Keratinocyte (primary cell): Measurements from ENCODE around the gene PCNT. TPM values are rescaled to one million over a fixed set of nuclear protein-coding genes. Genes with fewer than 3 reads are reported as not detected.

Experiments used
- DNase-seq: peaks from one replicate; pipeline ENCODE4 v3.0.0-alpha.2; 2011; ENCODE audit warnings: low read depth, missing footprints, low spot score
- FAIRE-seq: peaks from 2 replicates; lab custom pipeline; 2011; peaks lifted over from hg19 to GRCh38; lab: Jason Lieb, UNC
- H2AFZ ChIP-seq: 2 replicates; pipeline ENCODE4 v1.6.0; 2012; ENCODE audit warnings: low read length, control low read depth, inconsistent platforms; ENCODE audit not compliant: control insufficient read depth
- H3K27ac ChIP-seq: 2 replicates; pipeline ENCODE4 v1.5.1; 2011; ENCODE audit warnings: low read length; ENCODE audit not compliant: control insufficient read depth, insufficient read depth
- H3K27me3 ChIP-seq: 3 replicates; pipeline ENCODE4 v1.6.0; 2011; ENCODE audit warnings: low read length; ENCODE audit not compliant: control insufficient read depth, insufficient read depth; ENCODE audit errors: extremely low read depth
- H3K36me3 ChIP-seq, 2 experiments: 2 replicates in 1 of 2; 3 replicates in 1 of 2; pipeline ENCODE4 v1.5.1; 2011; ENCODE audit warnings: low read length in 2 of 2, mild to moderate bottlenecking in 1 of 2; ENCODE audit not compliant: control insufficient read depth in 2 of 2, insufficient read depth in 2 of 2; ENCODE audit errors: extremely low read depth in 1 of 2
- H3K4me1 ChIP-seq: 3 replicates; pipeline ENCODE4 v1.5.1; 2011; ENCODE audit warnings: low read length; ENCODE audit not compliant: control insufficient read depth, insufficient read depth; ENCODE audit errors: extremely low read depth
- H3K4me2 ChIP-seq: 3 replicates; pipeline ENCODE4 v1.6.0; 2011; ENCODE audit warnings: low read depth, low read length; ENCODE audit not compliant: control insufficient read depth, insufficient read depth; ENCODE audit errors: extremely low read depth
- H3K4me3 ChIP-seq, 3 experiments: fragments of 200-600 bp in 1 of 3; sonication (generic) in 1 of 3; 2 replicates in 2 of 3; 3 replicates in 1 of 3; pipeline ENCODE4 v1.5.1; 2011 to 2016; ENCODE audit warnings: low read length in 3 of 3, mild to moderate bottlenecking in 3 of 3, control low read depth in 2 of 3, inconsistent platforms in 1 of 3, low read depth in 1 of 3, mixed read lengths in 1 of 3, mixed run types in 1 of 3, moderate library complexity in 1 of 3; ENCODE audit not compliant: control insufficient read depth in 2 of 3, insufficient read depth in 2 of 3; ENCODE audit errors: extremely low read depth in 1 of 3
- H3K79me2 ChIP-seq: 2 replicates; pipeline ENCODE4 v1.6.0; 2012; ENCODE audit warnings: low read length; ENCODE audit not compliant: control insufficient read depth, insufficient read depth
- H3K9ac ChIP-seq: 3 replicates; pipeline ENCODE4 v1.6.0; 2011; ENCODE audit warnings: low read length; ENCODE audit not compliant: control insufficient read depth, insufficient read depth; ENCODE audit errors: extremely low read depth
- H3K9me1 ChIP-seq: 3 replicates; pipeline ENCODE4 v1.6.0; 2011; ENCODE audit warnings: low read length; ENCODE audit not compliant: control insufficient read depth, insufficient read depth; ENCODE audit errors: extremely low read depth
- H3K9me3 ChIP-seq: 2 replicates; pipeline ENCODE4 v1.5.1; 2012; ENCODE audit warnings: low read depth, low read length; ENCODE audit not compliant: control insufficient read depth
- H4K20me1 ChIP-seq: 3 replicates; pipeline ENCODE4 v1.6.0; 2011; ENCODE audit warnings: low read length; ENCODE audit not compliant: control insufficient read depth, insufficient read depth; ENCODE audit errors: extremely low read depth
- EZH2 ChIP-seq: IDR thresholded peaks from one replicate; pipeline ENCODE4 v1.6.1; 2012; ENCODE audit warnings: inconsistent platforms, mild to moderate bottlenecking, low read length, moderate library complexity
- dilution Hi-C: fragments of 300-500 bp; cut with MboI; formaldehyde crosslinking; loops from one replicate; pipeline ENCODE4 v1.7.0; 2020; ENCODE audit warnings: low sequenced_read_pairs; ENCODE audit not compliant: extremely low pct_ligation_motif_present
- polyA plus RNA-seq, 5 experiments: library from polyadenylated mRNA; depleted of rRNA in 3 of 5; stranded (reverse) in 3 of 5; stranded (forward) in 1 of 5; unstranded in 1 of 5; fragments of >200 nt; gene quantifications; 1 replicate in 1 of 5; 2 replicates in 3 of 5; 3 replicates in 1 of 5; pipeline versions ENCODE4 v1.2.1 to v1.2.3, GENCODE V29; 2011 to 2012; ENCODE audit warnings: missing spikeins in 2 of 5, low read depth in 1 of 5, low replicate concordance in 1 of 5
- TF ChIP-seq, protein P1 (sequence below), 3 experiments: IDR thresholded peaks in 1 of 3; conservative IDR thresholded peaks in 1 of 3; optimal IDR thresholded peaks in 1 of 3; 2 replicates in 2 of 3; 3 replicates in 1 of 3; pipeline versions ENCODE3 to v1.5.1; 2011; ENCODE audit warnings: low read length in 3 of 3, mild to moderate bottlenecking in 3 of 3, moderate library complexity in 2 of 3, control low read depth in 1 of 3, inconsistent platforms in 1 of 3; ENCODE audit not compliant: insufficient read depth in 2 of 3; ENCODE audit errors: extremely low read depth in 1 of 3

The PCNT gene
- polyA plus RNA-seq, 1 donor (not counting 4 experiments of a cell fraction or from before 2014, with no cell fraction given): 9.8 TPM

DNA sequence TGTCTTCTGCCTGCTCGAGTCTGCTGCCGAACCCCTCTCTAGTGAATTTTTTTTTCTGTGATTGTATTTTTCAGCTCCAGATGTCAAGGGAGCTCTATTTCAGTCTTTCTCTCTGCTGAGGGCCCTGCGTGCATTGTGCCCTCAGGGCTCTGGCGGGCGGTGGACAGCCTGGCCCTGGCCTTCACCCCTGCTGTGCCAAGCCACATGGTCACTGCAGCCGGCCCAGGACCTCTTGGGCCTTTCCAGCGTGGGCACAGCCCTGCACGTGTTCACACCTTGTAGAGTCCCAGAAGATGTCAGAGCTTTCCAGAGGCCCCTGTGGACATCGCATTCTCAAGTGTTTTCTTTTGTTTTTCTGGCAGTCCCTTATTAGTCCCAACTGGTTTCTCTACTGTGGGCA, 55.7 kb downstream of the PCNT start:
- DNase-seq (no peak), FAIRE-seq (no peak)
- Histone ChIP-seq H3K9me1 (no peaks in the 10 kb centered on the region), H3K27ac (no peak overlapping the region), H3K79me2 (peaks cover 58% of the 10 kb centered on the region), H3K27me3 (no peaks in the 10 kb centered on the region), H2AFZ (no peak overlapping the region), H3K4me1 (peaks cover 21% of the 10 kb centered on the region), H3K36me3 (peaks cover 5 to 20% of the 10 kb centered on the region in 2 experiments), H3K4me3 (no peak overlapping the region), H4K20me1 (no peaks in the 10 kb centered on the region), H3K9me3 (no peaks in the 10 kb centered on the region), H3K9ac (no peak overlapping the region), H3K4me2 (no peak overlapping the region)
- TF ChIP-seq, protein P1, sequence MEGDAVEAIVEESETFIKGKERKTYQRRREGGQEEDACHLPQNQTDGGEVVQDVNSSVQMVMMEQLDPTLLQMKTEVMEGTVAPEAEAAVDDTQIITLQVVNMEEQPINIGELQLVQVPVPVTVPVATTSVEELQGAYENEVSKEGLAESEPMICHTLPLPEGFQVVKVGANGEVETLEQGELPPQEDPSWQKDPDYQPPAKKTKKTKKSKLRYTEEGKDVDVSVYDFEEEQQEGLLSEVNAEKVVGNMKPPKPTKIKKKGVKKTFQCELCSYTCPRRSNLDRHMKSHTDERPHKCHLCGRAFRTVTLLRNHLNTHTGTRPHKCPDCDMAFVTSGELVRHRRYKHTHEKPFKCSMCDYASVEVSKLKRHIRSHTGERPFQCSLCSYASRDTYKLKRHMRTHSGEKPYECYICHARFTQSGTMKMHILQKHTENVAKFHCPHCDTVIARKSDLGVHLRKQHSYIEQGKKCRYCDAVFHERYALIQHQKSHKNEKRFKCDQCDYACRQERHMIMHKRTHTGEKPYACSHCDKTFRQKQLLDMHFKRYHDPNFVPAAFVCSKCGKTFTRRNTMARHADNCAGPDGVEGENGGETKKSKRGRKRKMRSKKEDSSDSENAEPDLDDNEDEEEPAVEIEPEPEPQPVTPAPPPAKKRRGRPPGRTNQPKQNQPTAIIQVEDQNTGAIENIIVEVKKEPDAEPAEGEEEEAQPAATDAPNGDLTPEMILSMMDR (optimal IDR thresholded peaks at IDR 0.05 in 1 of 3, IDR thresholded peaks at IDR 0.05 in 1 of 3, conservative IDR thresholded peaks at IDR 0.05 in 1 of 3; ENCODE audit: extremely low read depth in 1 of 3, insufficient read depth in 2 of 3, low read length in 3 of 3): no peak
- TF ChIP-seq EZH2: no peak
- dilution Hi-C loops: no loop called here

DNA sequence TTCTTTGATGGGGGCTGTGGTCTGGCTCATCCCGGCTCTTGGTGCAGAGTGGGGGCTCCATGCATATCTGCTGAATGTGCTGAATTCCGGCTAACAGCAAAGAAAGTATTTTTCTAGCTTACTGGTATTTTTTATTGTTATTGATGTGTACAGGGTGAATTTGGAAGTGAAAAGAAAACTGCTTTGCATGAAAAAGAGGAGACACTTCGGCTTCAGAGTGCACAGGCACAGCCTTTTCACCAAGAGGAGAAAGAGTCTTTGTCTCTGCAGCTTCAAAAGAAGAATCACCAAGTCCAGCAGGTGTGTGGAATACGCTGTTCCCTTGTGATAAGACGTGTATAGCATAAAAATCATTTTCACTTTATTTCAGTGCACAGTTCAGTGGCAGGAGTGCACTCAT, 57.6 kb downstream of the PCNT start:
- DNase-seq (no peak), FAIRE-seq (no peak)
- H3K4me2 ChIP-seq: no peak overlapping the region
- no peaks in the 10 kb centered on the region for H3K27me3 ChIP-seq
- no peaks in the 10 kb centered on the region for H3K9me3 ChIP-seq
- H3K4me3 ChIP-seq: no peak overlapping the region
- peaks cover 21% of the 10 kb centered on the region for H3K4me1 ChIP-seq
- TF ChIP-seq EZH2: no peak
- TF ChIP-seq, protein P1 (optimal IDR thresholded peaks at IDR 0.05 in 1 of 3, IDR thresholded peaks at IDR 0.05 in 1 of 3, conservative IDR thresholded peaks at IDR 0.05 in 1 of 3; ENCODE audit: extremely low read depth in 1 of 3, insufficient read depth in 2 of 3, low read length in 3 of 3): no peak
- dilution Hi-C loops: no loop called here
- no peaks in the 10 kb centered on the region for H3K9me1 ChIP-seq
- no peaks in the 10 kb centered on the region for H4K20me1 ChIP-seq
- no peak overlapping the region for H2AFZ ChIP-seq
- H3K9ac ChIP-seq: no peak overlapping the region
- H3K27ac ChIP-seq: no peak overlapping the region
- H3K36me3 ChIP-seq: peaks cover 6 to 18% of the 10 kb centered on the region in 2 experiments
- peaks cover 53% of the 10 kb centered on the region for H3K79me2 ChIP-seq
